Pancreas (tissue), 10 donors: ENCODE data around the gene ACTL6A. TPM values are rescaled to one million over a fixed set of nuclear protein-coding genes. Genes with fewer than 3 reads are reported as not detected.

Experiments
- ATAC-seq, 4 donors: fragments of 200-7000 bp; cut with Tn5 transposase; one replicate each; pipeline versions ENCODE4 v1.8.0 to v1.9.1; 2020; ENCODE audit warnings: mild to moderate bottlenecking in 4 of 4, moderate library complexity in 4 of 4
- DNase-seq, 6 donors: peaks; one replicate each; pipeline ENCODE4 v3.0.0-alpha.2; 2020
- FAIRE-seq: peaks from 2 replicates; lab custom pipeline; 2012; peaks lifted over from hg19 to GRCh38; lab: Jason Lieb, UNC
- H3K27ac ChIP-seq, 4 donors: fragments of 200-600 bp; sonication (generic); 1 replicate in 3 of 4; 2 replicates in 1 of 4; pipeline versions ENCODE4 v1.5.0 to v1.8.0; 2020
- H3K27me3 ChIP-seq, 4 donors: fragments of 200-600 bp; one replicate each; pipeline ENCODE4 v1.8.0; 2021
- H3K36me3 ChIP-seq, 3 donors: fragments of 200-600 bp; sonication (generic) in 1 of 3; one replicate each; pipeline versions ENCODE4 v1.5.0 to v1.8.0; 2020 to 2021
- H3K4me1 ChIP-seq, 3 donors: fragments of 200-600 bp; one replicate each; pipeline ENCODE4 v1.8.0; 2021
- H3K4me3 ChIP-seq, 4 donors: fragments of 200-600 bp; sonication (generic) in 2 of 4; one replicate each; pipeline versions ENCODE4 v1.5.0 to v1.8.0; 2020 to 2021
- H3K9me3 ChIP-seq, 4 donors: fragments of 200-600 bp; one replicate each; pipeline ENCODE4 v1.8.0; 2021
- CTCF ChIP-seq, 4 donors: fragments of 200-600 bp; sonication (generic) in 3 of 4; IDR thresholded peaks; one replicate each; pipeline versions ENCODE4 v1.5.0 to v1.8.0; 2021; ENCODE audit warnings: antibody characterized with exemption in 4 of 4
- WGBS, 2 donors: extraction: QIAGEN DNeasy Blood & Tissue Kit; methylation state at CpG; one replicate each; pipeline ENCODE4 v1.1.7; 2013; 5-methylcytosine and 5-hydroxymethylcytosine counted together
- intact Hi-C, 3 donors: fragments of 100-400 bp; cut with DNase I; formaldehyde crosslinking; loops; one replicate each; pipeline versions ENCODE4 v1.11.1 to v1.14.2; 2022
- polyA plus RNA-seq, 2 donors: library from polyadenylated mRNA; stranded (reverse); fragments of 200-250 nt; gene quantifications; one replicate each; pipeline ENCODE4 v1.2.3, GENCODE V29; 2013
- total RNA-seq, 6 donors: library from RNA; stranded (reverse); fragmentation: NEBNext Ultra II Directional in 4 of 6; extraction: Animal tissue kit (Norgen Biotek cat#: 25700) in 4 of 6; gene quantifications; one replicate each; pipeline versions ENCODE4 v1.2.1 to v1.2.4, GENCODE V29; 2021 to 2023
- donor health status: healthy with polysubstance abuse.
- donor health status: DM: no; HTN: no; CAD: no; lungs with moderate emphysema.
- donor health status: DM: no; HTN: no; CAD: no.
- donor health status: control.
- donor health status: control.
- donor health status: Bipolar disorder and iron deficiency.
- donor health status: DM: yes; HTN: yes; CAD: no.
- donor health status: DM: no; HTN: no; CAD: no.
- donor health status: DM: no; HTN: no; CAD: no.
- donor health status: DM: yes; HTN: yes; CAD: no.

The ACTL6A gene
- total and polyA plus RNA-seq, 8 donors: 11.2 to 38.1 (median 18.0) TPM

GRCh38 chr3:179528772-179529171, 34.0 kb upstream of the ACTL6A start:
- Histone ChIP-seq H3K4me3 (no peak overlapping the region), H3K4me1 (no peaks in the 10 kb centered on the region), H3K9me3 (no peaks in the 10 kb centered on the region), H3K36me3 (no peaks in the 10 kb centered on the region), H3K27ac (no peak overlapping the region), H3K27me3 (peaks cover 0 to 5% (median 0%) of the 10 kb centered on the region in 4 donors)
- 51 to 57% methylated on average over 4 of the region's 4 CpGs for whole genome bisulfite sequencing, 2 donors
- intact Hi-C loops: no loop called here
- FAIRE-seq (no peak), DNase-seq (no peak), ATAC-seq (no peak)
- TF ChIP-seq CTCF (IDR thresholded peaks at IDR 0.05): no peak

- H3K9me3 ChIP-seq: no peaks in the 10 kb centered on the region
- no peaks in the 10 kb centered on the region for H3K36me3 ChIP-seq
- H3K27ac ChIP-seq: no peak overlapping the region
- peaks cover 0 to 5% (median 0%) of the 10 kb centered on the region in 4 donors for H3K27me3 ChIP-seq
- no peak for DNase-seq
- intact Hi-C loops: no loop called here
- H3K4me1 ChIP-seq: no peaks in the 10 kb centered on the region
- 25 to 50% methylated on average over 2 of the region's 2 CpGs for WGBS, 2 donors
- TF ChIP-seq CTCF (IDR thresholded peaks at IDR 0.05): no peak
- H3K4me3 ChIP-seq: no peak overlapping the region
- no peak for FAIRE-seq
- ATAC-seq: no peak
Measured at GRCh38 chr3:179531576-179531975, 31.1 kb upstream of the ACTL6A start.

GRCh38 chr3:179533274-179533673, 29.5 kb upstream of the ACTL6A start:
- no peak overlapping the region for H3K27ac ChIP-seq
- H3K4me3 ChIP-seq: no peak overlapping the region
- ATAC-seq (no peak), FAIRE-seq (no peak), DNase-seq (no peak)
- H3K9me3 ChIP-seq: no peaks in the 10 kb centered on the region
- H3K4me1 ChIP-seq: no peaks in the 10 kb centered on the region
- 51 to 52% methylated on average over 4 of the region's 4 CpGs for WGBS, 2 donors
- no peaks in the 10 kb centered on the region for H3K36me3 ChIP-seq
- peaks cover 0 to 5% (median 0%) of the 10 kb centered on the region in 4 donors for H3K27me3 ChIP-seq
- intact Hi-C loops: no loop called here
- TF ChIP-seq CTCF (IDR thresholded peaks at IDR 0.05): no peak

- H3K4me1 ChIP-seq: no peaks in the 10 kb centered on the region
- no peak for DNase-seq
- no peak overlapping the region for H3K4me3 ChIP-seq
- no peak for ATAC-seq
- no peak overlapping the region for H3K27ac ChIP-seq
- H3K36me3 ChIP-seq: no peaks in the 10 kb centered on the region
- intact Hi-C loops: no loop called here
- no peak for FAIRE-seq
- H3K27me3 ChIP-seq: no peaks in the 10 kb centered on the region
- H3K9me3 ChIP-seq: no peaks in the 10 kb centered on the region
- TF ChIP-seq CTCF (IDR thresholded peaks at IDR 0.05): no peak
Measured at GRCh38 chr3:179536256-179536655, 26.5 kb upstream of the ACTL6A start.

- 72 to 79% methylated on average over 2 of the region's 2 CpGs for WGBS, 2 donors
- no peaks in the 10 kb centered on the region for H3K9me3 ChIP-seq
- DNase-seq: no peak
- no peaks in the 10 kb centered on the region for H3K4me1 ChIP-seq
- no peak for FAIRE-seq
- no peak for ATAC-seq
- no peak overlapping the region for H3K27ac ChIP-seq
- H3K36me3 ChIP-seq: no peaks in the 10 kb centered on the region
- TF ChIP-seq CTCF (IDR thresholded peaks at IDR 0.05): no peak
- H3K4me3 ChIP-seq: no peak overlapping the region
- intact Hi-C loops: no loop called here
- H3K27me3 ChIP-seq: no peaks in the 10 kb centered on the region
Measured at GRCh38 chr3:179541094-179541493, 21.6 kb upstream of the ACTL6A start.
